ENCODE results near the gene TEPSIN. TPM values are rescaled to one million over a fixed set of nuclear protein-coding genes. Genes with fewer than 3 reads are reported as not detected.

TEPSIN gene
- polyA plus RNA-seq, 1 donor (not counting 4 experiments of a cell fraction or from before 2014, with no cell fraction given), result 7.1 TPM

- no peak overlapping the region for H3K4me2 ChIP-seq (ENCODE audit: control insufficient read depth, extremely low read depth, insufficient read depth, low read depth, low read length)
- dilution Hi-C loops (cut with MboI; ENCODE audit: extremely low pct_ligation_motif_present, low sequenced_read_pairs), result no loop called here
- H3K4me1 ChIP-seq (ENCODE audit: control insufficient read depth, extremely low read depth, insufficient read depth, low read length), result no peaks in the 10 kb centered on the region
- no peaks in the 10 kb centered on the region for H3K9me3 ChIP-seq (ENCODE audit: control insufficient read depth, low read depth, low read length)
- no peak for TF ChIP-seq CTCF (optimal IDR thresholded peaks at IDR 0.05 in 1 of 3, IDR thresholded peaks at IDR 0.05 in 1 of 3, conservative IDR thresholded peaks at IDR 0.05 in 1 of 3; ENCODE audit: extremely low read depth in 1 of 3, insufficient read depth in 2 of 3, low read length in 3 of 3)
- no peak for TF ChIP-seq EZH2 (IDR thresholded peaks at IDR 0.05; ENCODE audit: low read length)
- no peaks in the 10 kb centered on the region for H3K27me3 ChIP-seq (ENCODE audit: control insufficient read depth, extremely low read depth, insufficient read depth, low read length)
- no peak overlapping the region for H3K27ac ChIP-seq (ENCODE audit: control insufficient read depth, insufficient read depth, low read length)
- no peaks in the 10 kb centered on the region for H3K79me2 ChIP-seq (ENCODE audit: control insufficient read depth, insufficient read depth, low read length)
- no peaks in the 10 kb centered on the region for H3K9me1 ChIP-seq (ENCODE audit: control insufficient read depth, extremely low read depth, insufficient read depth, low read length)
- FAIRE-seq (no peak), DNase-seq (ENCODE audit: low read depth, low spot score) (no peak)
- peaks cover 0 to 3% of the 10 kb centered on the region in 2 experiments for H3K36me3 ChIP-seq (ENCODE audit: control insufficient read depth in 2 of 2, extremely low read depth in 1 of 2, insufficient read depth in 2 of 2, low read length in 2 of 2)
- no peak overlapping the region for H3K9ac ChIP-seq (ENCODE audit: control insufficient read depth, extremely low read depth, insufficient read depth, low read length)
- H4K20me1 ChIP-seq (ENCODE audit: control insufficient read depth, extremely low read depth, insufficient read depth, low read length), result no peaks in the 10 kb centered on the region
- no peak overlapping the region for H3K4me3 ChIP-seq (ENCODE audit: control insufficient read depth in 2 of 3, extremely low read depth in 1 of 3, insufficient read depth in 2 of 3, low read depth in 1 of 3, low read length in 3 of 3)
- no peak overlapping the region for H2AFZ ChIP-seq (ENCODE audit: control insufficient read depth, low read length)
Observed at GRCh38 chr17:81194225-81194760, 44.6 kb downstream of the TEPSIN start.

- Histone ChIP-seq H3K9me3 (ENCODE audit: control insufficient read depth, low read depth, low read length) (no peaks in the 10 kb centered on the region), H4K20me1 (ENCODE audit: control insufficient read depth, extremely low read depth, insufficient read depth, low read length) (no peaks in the 10 kb centered on the region), H3K4me2 (ENCODE audit: control insufficient read depth, extremely low read depth, insufficient read depth, low read depth, low read length) (no peak overlapping the region), H3K9me1 (ENCODE audit: control insufficient read depth, extremely low read depth, insufficient read depth, low read length) (no peaks in the 10 kb centered on the region), H3K79me2 (ENCODE audit: control insufficient read depth, insufficient read depth, low read length) (no peaks in the 10 kb centered on the region), H3K4me3 (ENCODE audit: control insufficient read depth in 2 of 3, extremely low read depth in 1 of 3, insufficient read depth in 2 of 3, low read depth in 1 of 3, low read length in 3 of 3) (no peak overlapping the region), H3K27me3 (ENCODE audit: control insufficient read depth, extremely low read depth, insufficient read depth, low read length) (no peaks in the 10 kb centered on the region), H3K27ac (ENCODE audit: control insufficient read depth, insufficient read depth, low read length) (no peak overlapping the region), H3K36me3 (ENCODE audit: control insufficient read depth in 2 of 2, extremely low read depth in 1 of 2, insufficient read depth in 2 of 2, low read length in 2 of 2) (peaks cover 0 to 3% of the 10 kb centered on the region in 2 experiments), H3K4me1 (ENCODE audit: control insufficient read depth, extremely low read depth, insufficient read depth, low read length) (no peaks in the 10 kb centered on the region), H3K9ac (ENCODE audit: control insufficient read depth, extremely low read depth, insufficient read depth, low read length) (no peak overlapping the region), H2AFZ (ENCODE audit: control insufficient read depth, low read length) (no peak overlapping the region)
- FAIRE-seq (no peak), DNase-seq (ENCODE audit: low read depth, low spot score) (no peak)
- dilution Hi-C loops (cut with MboI; ENCODE audit: extremely low pct_ligation_motif_present, low sequenced_read_pairs), result no loop called here
- no peak for TF ChIP-seq CTCF (optimal IDR thresholded peaks at IDR 0.05 in 1 of 3, IDR thresholded peaks at IDR 0.05 in 1 of 3, conservative IDR thresholded peaks at IDR 0.05 in 1 of 3; ENCODE audit: extremely low read depth in 1 of 3, insufficient read depth in 2 of 3, low read length in 3 of 3)
- TF ChIP-seq EZH2 (IDR thresholded peaks at IDR 0.05; ENCODE audit: low read length), result no peak
Observed at GRCh38 chr17:81193470-81194224, 45.2 kb downstream of the TEPSIN start.
